NB4 (cell line): ENCODE results near the gene APP.

Source experiments
- CTCF ChIP-seq: IDR thresholded peaks from one replicate; pipeline ENCODE4 v1.5.1; 2012; ENCODE audit warnings: low read depth, low read length
- POLR2A ChIP-seq: IDR thresholded peaks from 2 replicates; pipeline ENCODE4 v1.6.1; 2011; ENCODE audit warnings: mild to moderate bottlenecking; ENCODE audit not compliant: insufficient read length; ENCODE audit errors: extremely low read depth

GRCh38 chr21:26124896-26125295 lies 45.7 kb downstream of the APP start:
- TF ChIP-seq POLR2A (no peak), CTCF (no peak)
